ENCODE data around the gene LPIN2. TPM values are rescaled to one million over a fixed set of nuclear protein-coding genes. Genes with fewer than 3 reads are reported as not detected.
A peak's percentile ranks its signal among the peaks of the same experiment; 100 is the strongest.
"Not testable (repeated sequence)": the region's sequence is repeated elsewhere in the genome, so short reads cannot be mapped to it uniquely, and the experiment has no call there.

LPIN2 gene
- total RNA-seq (2014; rRNA removed; shearing (Covaris generic); ENCODE audit: low replicate concordance): 30.4 and 31.6 TPM in 2 replicates

- in situ Hi-C loops (cut with HindIII; ENCODE audit: low pct_unique_long_range_greater_than_20kb, low sequenced_read_pairs): no loop called here
- DNase-seq (ENCODE audit: low read depth): peak; percentile 95
These were observed at the start of gene LPIN2 for GRCh38 chr18:3013024-3013804. Gene LPIN2 (minus strand): TSS chr18:3013144. CDS start chr18:2960840, 52,304 bp downstream.

- in situ Hi-C loops (cut with HindIII; ENCODE audit: low pct_unique_long_range_greater_than_20kb, low sequenced_read_pairs): no loop called here
- no peak for DNase-seq (ENCODE audit: low read depth)
These were observed 48.8 kb upstream of the LPIN2 start for GRCh38 chr18:3061581-3062312.

- in situ Hi-C loops (cut with HindIII; ENCODE audit: low pct_unique_long_range_greater_than_20kb, low sequenced_read_pairs): no loop called here
- DNase-seq (ENCODE audit: low read depth): no peak
These were observed 48.0 kb upstream of the LPIN2 start for GRCh38 chr18:3060667-3061580.

DNA sequence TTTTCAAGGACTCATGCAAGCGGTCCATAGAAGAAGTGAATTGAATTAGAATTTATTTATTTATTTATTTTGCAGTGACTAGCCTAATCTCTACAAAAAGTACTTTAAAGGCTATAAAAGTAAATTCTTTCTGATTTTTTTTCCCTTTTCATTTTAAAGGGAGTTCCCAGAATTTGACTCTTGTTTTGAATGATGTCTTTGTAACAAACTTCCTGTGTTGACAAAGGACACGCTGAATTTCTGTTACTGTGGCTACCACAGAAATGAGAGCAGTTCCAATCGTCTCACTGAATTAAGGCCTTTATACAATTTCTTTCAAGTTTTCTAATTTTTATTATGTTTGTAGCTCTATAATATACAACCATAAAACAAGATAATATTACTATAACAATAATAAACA is 46.3 kb upstream of the LPIN2 start:
- DNase-seq (ENCODE audit: low read depth): no peak
- in situ Hi-C loops (cut with HindIII; ENCODE audit: low pct_unique_long_range_greater_than_20kb, low sequenced_read_pairs): no loop called here

- in situ Hi-C loops (cut with HindIII; ENCODE audit: low pct_unique_long_range_greater_than_20kb, low sequenced_read_pairs): no loop called here
- DNase-seq (ENCODE audit: low read depth): no peak
These were observed 45.6 kb upstream of the LPIN2 start for GRCh38 chr18:3058328-3059191.

GRCh38 chr18:3057526-3057925 is 44.6 kb upstream of the LPIN2 start:
- DNase-seq (ENCODE audit: low read depth): no peak
- in situ Hi-C loops (cut with HindIII; ENCODE audit: low pct_unique_long_range_greater_than_20kb, low sequenced_read_pairs): no loop called here

DNA sequence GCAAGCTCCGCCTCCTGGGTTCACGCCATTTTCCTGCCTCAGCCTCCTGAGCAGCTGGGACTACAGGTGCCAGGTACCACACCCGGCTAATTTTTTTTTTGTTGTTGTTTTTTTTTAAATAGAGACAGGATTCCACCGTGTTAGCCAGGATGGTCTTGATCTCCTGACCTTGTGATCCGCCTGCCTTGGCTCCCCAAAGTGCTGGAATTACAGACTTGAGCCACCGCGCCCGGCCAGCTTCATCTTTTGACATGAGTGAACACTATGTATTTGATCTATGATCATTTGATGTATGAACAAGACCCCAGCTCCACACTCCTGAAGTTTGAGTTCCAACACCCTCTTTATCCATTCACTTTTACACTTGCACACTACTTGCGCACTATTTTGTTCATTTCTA is 43.4 kb upstream of the LPIN2 start:
- no peak for DNase-seq (ENCODE audit: low read depth)
- in situ Hi-C loops (cut with HindIII; ENCODE audit: low pct_unique_long_range_greater_than_20kb, low sequenced_read_pairs): no loop called here

GRCh38 chr18:3055816-3056215 is 42.9 kb upstream of the LPIN2 start:
- in situ Hi-C loops (cut with HindIII; ENCODE audit: low pct_unique_long_range_greater_than_20kb, low sequenced_read_pairs): no loop called here
- peak; percentile 4 for DNase-seq (ENCODE audit: low read depth)

DNA sequence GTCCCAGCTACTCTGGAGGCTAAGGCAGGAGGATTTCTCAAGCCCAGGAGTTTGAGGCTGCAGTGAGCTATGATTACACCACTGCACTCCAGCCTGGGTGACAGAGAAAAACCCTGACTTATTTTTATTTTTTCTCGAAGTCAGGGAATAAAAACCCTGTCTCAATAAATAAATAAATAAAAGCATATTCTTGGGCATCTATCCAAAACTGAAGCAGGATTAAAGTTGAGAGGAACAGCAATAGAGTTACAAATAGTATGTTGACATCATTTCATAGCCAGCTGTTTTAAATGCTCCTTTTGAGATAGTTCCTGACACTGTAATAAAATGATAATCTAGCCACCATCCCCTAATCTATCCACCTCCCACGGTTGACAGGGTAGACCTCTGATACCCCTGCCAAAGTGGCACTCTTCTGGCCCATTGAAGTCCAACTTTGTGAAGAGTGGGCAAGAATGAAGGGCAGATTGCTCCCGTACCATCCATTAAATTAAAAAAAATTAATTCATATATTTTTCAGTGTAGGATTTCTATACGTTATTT is 42.3 kb upstream of the LPIN2 start:
- in situ Hi-C loops (cut with HindIII; ENCODE audit: low pct_unique_long_range_greater_than_20kb, low sequenced_read_pairs): no loop called here
- no peak for DNase-seq (ENCODE audit: low read depth)

DNA sequence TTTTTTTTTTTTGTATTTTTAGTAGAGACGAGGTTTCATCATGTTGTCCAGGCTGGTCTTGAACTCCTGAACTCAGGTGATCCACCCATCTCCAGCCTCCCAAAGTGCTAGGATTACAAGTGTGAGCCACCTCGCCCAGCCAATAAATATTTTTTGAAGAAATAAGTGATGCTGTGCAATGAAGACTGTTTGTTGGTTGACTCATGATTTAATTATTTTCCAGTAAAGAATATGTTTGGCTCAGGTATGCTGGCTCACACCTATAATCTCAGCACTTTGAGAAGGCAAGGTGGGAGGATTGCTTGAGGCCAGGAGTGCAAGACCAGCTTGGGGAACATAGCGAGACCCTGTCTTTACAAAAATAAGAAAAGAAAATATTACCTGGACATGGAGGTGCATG is 41.8 kb upstream of the LPIN2 start:
- DNase-seq (ENCODE audit: low read depth): no peak
- in situ Hi-C loops (cut with HindIII; ENCODE audit: low pct_unique_long_range_greater_than_20kb, low sequenced_read_pairs): no loop called here

- DNase-seq (ENCODE audit: low read depth): no peak
- in situ Hi-C loops (cut with HindIII; ENCODE audit: low pct_unique_long_range_greater_than_20kb, low sequenced_read_pairs): no loop called here
These were observed 41.3 kb upstream of the LPIN2 start for GRCh38 chr18:3054214-3054613.

DNA sequence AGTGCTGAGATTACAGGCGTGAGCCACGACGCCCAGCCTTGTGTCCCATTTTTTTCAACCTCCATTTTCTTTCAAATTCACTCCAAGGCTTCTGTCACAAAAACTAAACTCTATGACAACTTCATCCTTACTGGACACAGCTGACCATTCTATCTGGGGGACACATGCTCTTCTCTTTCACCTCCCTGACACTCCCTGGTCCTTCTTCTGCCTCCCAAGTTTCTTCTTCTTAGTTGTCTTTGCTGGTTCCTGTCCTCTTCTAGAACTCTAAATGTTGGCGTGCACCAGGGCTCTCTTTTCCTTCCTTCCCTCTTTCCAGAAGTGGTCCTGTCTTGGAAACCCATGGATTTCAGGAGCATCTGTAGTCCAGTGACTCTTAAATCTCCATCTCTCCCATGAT is 40.1 kb upstream of the LPIN2 start:
- no peak for DNase-seq (ENCODE audit: low read depth)
- in situ Hi-C loops (cut with HindIII; ENCODE audit: low pct_unique_long_range_greater_than_20kb, low sequenced_read_pairs): no loop called here

GRCh38 chr18:3052411-3052758 is 39.4 kb upstream of the LPIN2 start:
- DNase-seq (ENCODE audit: low read depth): no peak
- in situ Hi-C loops (cut with HindIII; ENCODE audit: low pct_unique_long_range_greater_than_20kb, low sequenced_read_pairs): no loop called here

GRCh38 chr18:3051718-3052410 is 38.9 kb upstream of the LPIN2 start:
- in situ Hi-C loops (cut with HindIII; ENCODE audit: low pct_unique_long_range_greater_than_20kb, low sequenced_read_pairs): no loop called here

GRCh38 chr18:3049897-3050454 is 37.0 kb upstream of the LPIN2 start:
- DNase-seq (ENCODE audit: low read depth); in situ Hi-C loops (cut with HindIII; ENCODE audit: low pct_unique_long_range_greater_than_20kb, low sequenced_read_pairs): not testable (repeated sequence)

More at GRCh38 chr18:3051718-3052410, 38.9 kb upstream of the LPIN2 start:
- no peak for DNase-seq (ENCODE audit: low read depth)

- in situ Hi-C loops (cut with HindIII; ENCODE audit: low pct_unique_long_range_greater_than_20kb, low sequenced_read_pairs): no loop called here
These were observed 35.9 kb upstream of the LPIN2 start for GRCh38 chr18:3048820-3049349.

DNA sequence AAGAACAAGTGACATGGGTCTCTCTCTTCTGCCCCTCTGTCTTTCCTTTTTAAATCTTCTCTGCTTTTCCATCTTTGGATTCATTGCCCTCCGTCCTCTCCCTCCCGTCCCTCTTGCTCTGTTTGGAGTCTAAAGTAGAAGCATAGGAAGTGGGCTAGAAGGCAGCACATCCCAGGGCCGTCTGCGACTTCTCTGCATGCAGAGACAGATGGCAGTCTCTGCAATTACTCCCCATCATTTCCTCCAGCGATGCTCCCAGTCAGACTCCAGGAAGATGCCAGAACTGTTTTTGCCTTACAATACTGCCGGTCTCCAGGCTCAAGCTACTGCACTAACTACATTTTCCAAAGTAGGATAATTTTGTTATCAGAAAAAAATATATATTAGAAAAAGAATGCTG is 35.2 kb upstream of the LPIN2 start:
- no peak for DNase-seq (ENCODE audit: low read depth)
- in situ Hi-C loops (cut with HindIII; ENCODE audit: low pct_unique_long_range_greater_than_20kb, low sequenced_read_pairs): no loop called here

More at GRCh38 chr18:3048820-3049349, 35.9 kb upstream of the LPIN2 start:
- no peak for DNase-seq (ENCODE audit: low read depth)
